Stomach (tissue), 9 donors: ENCODE results near the gene NCOA3. TPM values are rescaled to one million over a fixed set of nuclear protein-coding genes. Genes with fewer than 3 reads are reported as not detected.

ENCODE experiments used
- DNase-seq, 2 donors: peaks; one replicate each; pipeline versions ENCODE4 v3.0.0 to v3.0.0-alpha.2; 2013 to 2019
- H3K27ac ChIP-seq, 5 donors: fragments of 200-600 bp in 4 of 5; sonication (generic) in 4 of 5; one replicate each; pipeline ENCODE4 v1.5.1; 2013 to 2019; ENCODE audit warnings: mild to moderate bottlenecking in 1 of 5, moderate library complexity in 1 of 5
- H3K27me3 ChIP-seq, 3 donors: fragments of 200-600 bp; sonication (generic); one replicate each; pipeline ENCODE4 v1.5.1; 2017 to 2019; ENCODE audit warnings: mixed run types in 1 of 3
- H3K36me3 ChIP-seq, 4 donors: fragments of 200-600 bp; sonication (generic); 1 replicate in 3 of 4; 2 replicates in 1 of 4; pipeline ENCODE4 v1.5.1; 2016 to 2019
- H3K4me1 ChIP-seq, 4 donors: fragments of 200-600 bp; sonication (generic); one replicate each; pipeline ENCODE4 v1.5.1; 2016 to 2019
- H3K4me3 ChIP-seq, 4 donors: fragments of 200-600 bp; sonication (generic) in 3 of 4; one replicate each; pipeline ENCODE4 v1.5.1; 2016 to 2019; ENCODE audit warnings: mild to moderate bottlenecking in 1 of 4
- H3K9me3 ChIP-seq, 4 donors: fragments of 200-600 bp; sonication (generic); one replicate each; pipeline ENCODE4 v1.5.1; 2016 to 2019
- EP300 ChIP-seq: sonication (generic); formaldehyde crosslinking; IDR thresholded peaks from one replicate; pipeline ENCODE4 v1.6.1; 2017; ENCODE audit warnings: antibody characterized with exemption
- POLR2A ChIP-seq, 4 donors: fragments of 450-650 bp; IDR thresholded peaks; one replicate each; pipeline ENCODE4 v1.6.1; 2016; ENCODE audit warnings: antibody characterized with exemption in 4 of 4, control low read depth in 2 of 4, mild to moderate bottlenecking in 1 of 4, moderate library complexity in 1 of 4
- POLR2AphosphoS5 ChIP-seq, 3 donors: sonication (generic); formaldehyde crosslinking; IDR thresholded peaks; one replicate each; pipeline ENCODE4 v1.6.1; 2016; ENCODE audit warnings: antibody characterized with exemption in 3 of 3
- WGBS, 5 donors: extraction: QIAGEN DNeasy Blood & Tissue Kit in 3 of 5; methylation state at CpG; one replicate each; pipeline versions ENCODE4 v1.1.5 to v1.1.7; 2013 to 2018; 5-methylcytosine and 5-hydroxymethylcytosine counted together
- intact Hi-C: fragments of 100-400 bp; cut with DNase I; formaldehyde crosslinking; loops from one replicate; pipeline ENCODE4 v1.15.1; 2023; ENCODE audit warnings: low total_unique reads
- polyA plus RNA-seq, 3 donors: library from polyadenylated mRNA; stranded (reverse); fragments of 200-250 nt; gene quantifications; one replicate each; pipeline ENCODE4 v1.2.3, GENCODE V29; 2013
- total RNA-seq, 5 donors: library from RNA; depleted of rRNA; stranded (reverse); fragments of >200 nt; gene quantifications; one replicate each; pipeline versions ENCODE4 v1.1.0 to v1.2.3, GENCODE V29; 2014 to 2016
- TF ChIP-seq, protein P1 (sequence below), 7 experiments: fragments of 450-650 bp in 4 of 7; fragments of 200-600 bp in 3 of 7; sonication (generic) in 3 of 7; IDR thresholded peaks; one replicate each; pipeline ENCODE4 v1.5.1; 2016 to 2019; ENCODE audit warnings: antibody characterized with exemption in 7 of 7, control low read depth in 2 of 7, mild to moderate bottlenecking in 1 of 7
- donor health status: healthy with polysubstance abuse.
- donor health status: Bipolar disorder and iron deficiency.
- donor health status: healthy.

Gene NCOA3
- total and polyA plus RNA-seq, 8 donors, result 4.1 to 60.8 (median 16.3) TPM

DNA sequence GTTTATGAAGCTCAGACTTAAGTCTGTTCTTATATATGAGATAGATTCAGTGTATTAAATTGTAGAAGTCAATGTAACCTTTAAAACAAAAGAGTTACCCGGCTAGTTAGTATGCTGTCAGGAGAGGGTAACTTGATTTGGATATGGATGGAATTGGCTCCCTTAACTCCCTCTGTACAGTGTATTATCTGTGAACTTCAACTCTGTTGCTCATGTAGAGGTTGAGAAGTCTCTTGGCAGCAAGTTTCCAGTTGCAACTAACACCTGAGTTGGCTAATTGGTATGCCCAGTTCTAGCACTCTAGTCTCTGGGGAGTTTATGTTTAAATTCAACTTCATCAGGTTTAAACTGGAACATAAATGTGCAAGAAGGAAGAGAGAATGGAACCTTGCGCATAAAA lies 111.0 kb downstream of the NCOA3 start:
- no peak for DNase-seq
- Histone ChIP-seq H3K36me3 (no peaks in the 10 kb centered on the region), H3K9me3 (no peaks in the 10 kb centered on the region), H3K4me1 (peaks cover 0 to 10% (median 8%) of the 10 kb centered on the region in 4 donors), H3K27ac (no peak overlapping the region), H3K27me3 (no peaks in the 10 kb centered on the region), H3K4me3 (no peak overlapping the region)
- TF ChIP-seq EP300 (no peak), POLR2AphosphoS5 (IDR thresholded peaks at IDR 0.05) (no peak), POLR2A (IDR thresholded peaks at IDR 0.05) (no peak)
- TF ChIP-seq, protein P1, sequence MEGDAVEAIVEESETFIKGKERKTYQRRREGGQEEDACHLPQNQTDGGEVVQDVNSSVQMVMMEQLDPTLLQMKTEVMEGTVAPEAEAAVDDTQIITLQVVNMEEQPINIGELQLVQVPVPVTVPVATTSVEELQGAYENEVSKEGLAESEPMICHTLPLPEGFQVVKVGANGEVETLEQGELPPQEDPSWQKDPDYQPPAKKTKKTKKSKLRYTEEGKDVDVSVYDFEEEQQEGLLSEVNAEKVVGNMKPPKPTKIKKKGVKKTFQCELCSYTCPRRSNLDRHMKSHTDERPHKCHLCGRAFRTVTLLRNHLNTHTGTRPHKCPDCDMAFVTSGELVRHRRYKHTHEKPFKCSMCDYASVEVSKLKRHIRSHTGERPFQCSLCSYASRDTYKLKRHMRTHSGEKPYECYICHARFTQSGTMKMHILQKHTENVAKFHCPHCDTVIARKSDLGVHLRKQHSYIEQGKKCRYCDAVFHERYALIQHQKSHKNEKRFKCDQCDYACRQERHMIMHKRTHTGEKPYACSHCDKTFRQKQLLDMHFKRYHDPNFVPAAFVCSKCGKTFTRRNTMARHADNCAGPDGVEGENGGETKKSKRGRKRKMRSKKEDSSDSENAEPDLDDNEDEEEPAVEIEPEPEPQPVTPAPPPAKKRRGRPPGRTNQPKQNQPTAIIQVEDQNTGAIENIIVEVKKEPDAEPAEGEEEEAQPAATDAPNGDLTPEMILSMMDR (IDR thresholded peaks at IDR 0.05), result no peak
- intact Hi-C loops, result no loop called here
- 85 to 93% (median 87%) methylated on average over 2 of the region's 2 CpGs for WGBS, 5 donors

DNA sequence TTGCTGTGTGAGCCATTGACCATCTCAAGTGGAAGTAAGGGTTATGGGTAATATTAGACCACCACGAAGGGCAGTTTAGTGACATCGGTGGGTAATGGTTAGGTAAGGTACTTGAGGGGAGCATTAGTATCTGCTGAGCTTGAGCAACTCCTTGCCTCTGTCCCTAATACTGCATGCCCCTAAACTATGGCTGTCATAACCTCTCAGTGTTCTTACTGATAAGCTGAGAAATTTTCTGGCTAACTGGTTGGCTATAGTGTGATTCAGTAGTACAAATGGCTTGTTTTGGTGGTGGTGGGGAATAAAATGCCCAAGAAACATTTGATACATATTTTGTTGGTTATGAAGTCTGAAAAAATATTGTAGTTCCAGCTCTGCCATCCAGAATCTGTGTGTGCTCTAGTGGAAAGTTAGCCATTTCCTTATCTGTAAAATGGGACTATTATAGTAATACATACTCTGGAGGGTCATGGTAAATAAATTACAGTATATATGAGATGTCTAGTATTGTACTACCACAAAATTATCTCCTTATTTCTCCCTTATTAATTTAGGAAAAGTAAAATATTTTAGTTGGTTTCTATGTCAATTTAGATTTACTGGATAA lies 113.1 kb downstream of the NCOA3 start:
- no peaks in the 10 kb centered on the region for H3K9me3 ChIP-seq
- H3K4me3 ChIP-seq, result no peak overlapping the region
- WGBS, 5 donors, result 96 to 100% (median 98%) methylated on average over 2 of the region's 2 CpGs
- no peak for DNase-seq
- peaks cover 0 to 10% (median 8%) of the 10 kb centered on the region in 4 donors for H3K4me1 ChIP-seq
- TF ChIP-seq, protein P1 (IDR thresholded peaks at IDR 0.05), result no peak
- no peak for TF ChIP-seq POLR2AphosphoS5 (IDR thresholded peaks at IDR 0.05)
- TF ChIP-seq POLR2A (IDR thresholded peaks at IDR 0.05), result no peak
- no peak for TF ChIP-seq EP300
- no peaks in the 10 kb centered on the region for H3K27me3 ChIP-seq
- no peak overlapping the region for H3K27ac ChIP-seq
- intact Hi-C loops, result no loop called here
- H3K36me3 ChIP-seq, result no peaks in the 10 kb centered on the region

DNA sequence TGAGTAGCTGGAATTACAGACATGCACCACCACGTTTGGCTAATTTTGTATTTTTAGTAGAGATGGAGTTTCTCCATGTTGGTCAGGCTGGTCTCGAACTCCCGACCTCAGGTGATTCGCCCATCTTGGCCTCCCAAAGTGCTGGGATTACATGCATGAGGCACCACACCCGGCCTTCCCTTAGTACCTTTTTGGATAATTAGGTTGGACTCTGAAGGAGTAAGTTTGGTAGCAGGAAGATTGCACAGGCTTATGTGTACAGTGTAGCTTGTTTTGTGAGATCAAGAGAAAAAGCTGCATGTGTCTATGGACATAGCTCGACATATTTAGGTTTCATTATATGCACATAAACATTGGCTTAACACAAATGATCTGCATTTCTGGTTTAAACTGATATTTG lies 116.8 kb downstream of the NCOA3 start:
- Histone ChIP-seq H3K27ac (no peak overlapping the region), H3K4me1 (peaks cover 0 to 12% (median 0%) of the 10 kb centered on the region in 4 donors), H3K36me3 (peaks cover 3 to 16% (median 14%) of the 10 kb centered on the region in 4 donors), H3K4me3 (no peak overlapping the region), H3K9me3 (no peaks in the 10 kb centered on the region), H3K27me3 (no peaks in the 10 kb centered on the region)
- DNase-seq, result no peak
- TF ChIP-seq EP300 (no peak), POLR2A (IDR thresholded peaks at IDR 0.05) (no peak), POLR2AphosphoS5 (IDR thresholded peaks at IDR 0.05) (no peak)
- TF ChIP-seq, protein P1 (IDR thresholded peaks at IDR 0.05), result no peak
- 81 to 94% (median 90%) methylated on average over 6 of the region's 6 CpGs for WGBS, 5 donors
- intact Hi-C loops, result no loop called here

DNA sequence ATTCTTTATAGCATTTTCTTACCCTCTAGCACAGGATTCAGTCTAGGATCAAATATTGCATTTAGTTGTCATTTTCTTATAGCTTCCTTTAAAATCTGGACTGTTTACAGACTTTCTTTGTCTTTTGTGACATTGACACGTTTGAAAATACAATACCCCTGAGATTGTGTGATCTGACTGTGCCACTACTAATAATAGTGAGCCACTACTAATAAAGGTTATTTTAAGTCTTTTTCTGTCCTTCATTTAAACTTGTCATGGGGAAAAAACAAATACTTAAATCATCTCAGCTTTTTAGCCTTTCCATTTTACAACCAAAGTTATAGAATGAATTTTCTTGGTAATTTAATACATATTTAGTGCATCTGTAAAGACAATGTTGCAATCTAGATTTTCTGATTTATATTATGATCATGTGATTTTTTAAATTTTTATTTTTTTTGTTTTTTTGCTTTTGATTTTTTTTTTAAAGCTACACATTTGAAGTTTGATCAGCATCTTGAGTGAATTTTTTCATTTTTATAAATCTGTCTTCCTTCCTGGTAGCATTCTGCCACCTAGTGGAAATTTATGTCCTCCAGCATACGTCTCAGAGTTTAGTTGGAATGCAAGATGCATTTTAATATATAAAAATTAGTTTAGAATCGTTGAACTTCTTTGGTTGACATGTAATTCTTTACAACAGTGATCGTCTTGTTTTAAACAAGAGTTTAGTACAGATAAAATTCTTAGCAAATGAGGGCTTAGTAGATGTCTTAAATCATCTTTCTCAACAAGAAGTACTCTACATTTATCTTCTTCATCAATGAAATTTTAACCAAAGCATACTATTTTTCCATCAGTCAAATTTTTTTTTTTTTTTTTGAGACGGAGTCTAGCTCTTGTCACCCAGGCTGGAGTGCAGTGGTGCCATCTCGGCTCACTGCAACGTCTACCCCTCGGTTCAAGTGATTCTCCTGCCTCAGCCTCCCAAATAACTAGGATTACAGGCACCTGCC lies 119.4 kb downstream of the NCOA3 start:
- WGBS, 5 donors, result 42 to 51% (median 47%) methylated on average over 8 of the region's 8 CpGs

More for the DNA sequence above, 119.4 kb downstream of the NCOA3 start:
- TF ChIP-seq, protein P1 (IDR thresholded peaks at IDR 0.05), result peak in 5 of 7 experiments; percentile 50 to 88 (median 76)
- TF ChIP-seq EP300 (no peak), POLR2A (IDR thresholded peaks at IDR 0.05) (no peak), POLR2AphosphoS5 (IDR thresholded peaks at IDR 0.05) (no peak)
- Histone ChIP-seq H3K27me3 (no peaks in the 10 kb centered on the region), H3K4me1 (peaks cover 0 to 16% (median 0%) of the 10 kb centered on the region in 4 donors), H3K36me3 (peaks cover 3 to 42% (median 37%) of the 10 kb centered on the region in 4 donors), H3K9me3 (no peaks in the 10 kb centered on the region), H3K27ac (no peak overlapping the region), H3K4me3 (no peak overlapping the region)
- peak in 1 of 2 donors; percentile 83 for DNase-seq
- intact Hi-C loops, result loop anchor here (10.0 kb wide), 2 partner anchors 226 to 356 kb away; no protein-coding TSS in a partner anchor
